UCSD-AML1 (cell line): Measurements from ENCODE around the gene TNFRSF6B.

Experiments used
- DNase-seq: peaks from one replicate; lab custom pipeline; 2025; ENCODE audit not compliant: unreplicated experiment; lab: John Stamatoyannopoulos, UW

The TNFRSF6B gene

GRCh38 chr20:63746751-63747315, 50.4 kb downstream of the TNFRSF6B start:
- no peak for DNase-seq

- DNase-seq, result no peak
Observed at GRCh38 chr20:63747622-63748069, 51.2 kb downstream of the TNFRSF6B start.
